Right lobe of liver (tissue), 4 donors: ENCODE results near the gene CEACAM8.

Experiments
- POLR2A ChIP-seq: fragments of 450-650 bp; IDR thresholded peaks from one replicate; pipeline ENCODE4 v1.6.1; 2017; ENCODE audit warnings: antibody characterized with exemption, mild to moderate bottlenecking
- TF ChIP-seq, protein P1 (sequence below), 4 donors: fragments of 200-600 bp in 3 of 4; fragments of 450-650 bp in 1 of 4; IDR thresholded peaks; one replicate each; pipeline versions ENCODE4 v1.5.1 to v1.8.0; 2016 to 2022; ENCODE audit warnings: antibody characterized with exemption in 4 of 4, mild to moderate bottlenecking in 2 of 4
- donor health status: DM: no; HTN: no; CAD: no.
- donor health status: DM: no; HTN: no; CAD: no.
- donor health status: DM: no; HTN: yes; CAD: no.

GRCh38 chr19:42542791-42543190 lies 51.9 kb downstream of the CEACAM8 start:
- TF ChIP-seq, protein P1, sequence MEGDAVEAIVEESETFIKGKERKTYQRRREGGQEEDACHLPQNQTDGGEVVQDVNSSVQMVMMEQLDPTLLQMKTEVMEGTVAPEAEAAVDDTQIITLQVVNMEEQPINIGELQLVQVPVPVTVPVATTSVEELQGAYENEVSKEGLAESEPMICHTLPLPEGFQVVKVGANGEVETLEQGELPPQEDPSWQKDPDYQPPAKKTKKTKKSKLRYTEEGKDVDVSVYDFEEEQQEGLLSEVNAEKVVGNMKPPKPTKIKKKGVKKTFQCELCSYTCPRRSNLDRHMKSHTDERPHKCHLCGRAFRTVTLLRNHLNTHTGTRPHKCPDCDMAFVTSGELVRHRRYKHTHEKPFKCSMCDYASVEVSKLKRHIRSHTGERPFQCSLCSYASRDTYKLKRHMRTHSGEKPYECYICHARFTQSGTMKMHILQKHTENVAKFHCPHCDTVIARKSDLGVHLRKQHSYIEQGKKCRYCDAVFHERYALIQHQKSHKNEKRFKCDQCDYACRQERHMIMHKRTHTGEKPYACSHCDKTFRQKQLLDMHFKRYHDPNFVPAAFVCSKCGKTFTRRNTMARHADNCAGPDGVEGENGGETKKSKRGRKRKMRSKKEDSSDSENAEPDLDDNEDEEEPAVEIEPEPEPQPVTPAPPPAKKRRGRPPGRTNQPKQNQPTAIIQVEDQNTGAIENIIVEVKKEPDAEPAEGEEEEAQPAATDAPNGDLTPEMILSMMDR (IDR thresholded peaks at IDR 0.05): no peak
- no peak for TF ChIP-seq POLR2A
